OCI-LY7 (cell line): ENCODE results near the gene PRR18.

Experiments
- EZH2phosphoT487 ChIP-seq: fragments of 200-600 bp; sonication (generic); IDR thresholded peaks from 2 replicates; pipeline ENCODE4 v1.6.1; 2018; ENCODE audit warnings: low read depth, borderline replicate concordance, mild to moderate bottlenecking, mixed run types, antibody characterized with exemption, low read length, moderate library complexity, mixed read lengths
- TF ChIP-seq, protein P1 (sequence below): fragments of 200-600 bp; sonication (generic); conservative IDR thresholded peaks from 2 replicates; pipeline ENCODE4 v1.5.1; 2014; ENCODE audit warnings: mild to moderate bottlenecking, antibody characterized with exemption, low read length, moderate library complexity, mixed read lengths

DNA sequence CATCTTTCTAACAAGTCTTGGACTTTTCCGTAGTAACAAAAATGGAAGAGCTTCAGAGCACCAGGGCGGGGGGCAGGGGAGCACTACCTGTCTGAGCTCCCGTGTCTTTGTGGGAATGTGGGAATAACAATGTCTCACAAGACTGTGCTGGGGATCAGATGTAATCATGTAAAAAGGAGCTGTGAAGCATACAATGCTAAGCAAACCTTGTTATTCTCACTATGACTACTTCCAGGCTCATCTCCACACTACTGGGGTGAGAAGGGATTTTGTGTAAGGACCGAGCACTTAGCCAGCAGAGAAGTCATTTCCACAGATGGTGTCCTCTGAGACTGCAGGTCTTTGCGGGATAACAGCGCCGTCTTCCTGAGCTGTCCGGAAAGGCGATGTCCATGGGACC, 27.1 kb downstream of the PRR18 start:
- TF ChIP-seq, protein P1, sequence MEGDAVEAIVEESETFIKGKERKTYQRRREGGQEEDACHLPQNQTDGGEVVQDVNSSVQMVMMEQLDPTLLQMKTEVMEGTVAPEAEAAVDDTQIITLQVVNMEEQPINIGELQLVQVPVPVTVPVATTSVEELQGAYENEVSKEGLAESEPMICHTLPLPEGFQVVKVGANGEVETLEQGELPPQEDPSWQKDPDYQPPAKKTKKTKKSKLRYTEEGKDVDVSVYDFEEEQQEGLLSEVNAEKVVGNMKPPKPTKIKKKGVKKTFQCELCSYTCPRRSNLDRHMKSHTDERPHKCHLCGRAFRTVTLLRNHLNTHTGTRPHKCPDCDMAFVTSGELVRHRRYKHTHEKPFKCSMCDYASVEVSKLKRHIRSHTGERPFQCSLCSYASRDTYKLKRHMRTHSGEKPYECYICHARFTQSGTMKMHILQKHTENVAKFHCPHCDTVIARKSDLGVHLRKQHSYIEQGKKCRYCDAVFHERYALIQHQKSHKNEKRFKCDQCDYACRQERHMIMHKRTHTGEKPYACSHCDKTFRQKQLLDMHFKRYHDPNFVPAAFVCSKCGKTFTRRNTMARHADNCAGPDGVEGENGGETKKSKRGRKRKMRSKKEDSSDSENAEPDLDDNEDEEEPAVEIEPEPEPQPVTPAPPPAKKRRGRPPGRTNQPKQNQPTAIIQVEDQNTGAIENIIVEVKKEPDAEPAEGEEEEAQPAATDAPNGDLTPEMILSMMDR: no peak
- TF ChIP-seq EZH2phosphoT487: no peak
